MM.1S (cell line): ENCODE data around the gene STXBP6.

Experiments
- DNase-seq: peaks from one replicate; pipeline ENCODE4 v3.0.0-alpha.2; 2015
- H2AFZ ChIP-seq: fragments of 300-600 bp; sonication (generic); 2 replicates; pipeline ENCODE4 v1.6.0; 2016; ENCODE audit warnings: antibody characterized with exemption, low read length
- H3F3A ChIP-seq: fragments of 300-600 bp; sonication (generic); 2 replicates; pipeline ENCODE4 v1.6.1; 2016; ENCODE audit warnings: mild to moderate bottlenecking, antibody characterized with exemption, low read length, moderate library complexity, mixed read lengths; ENCODE audit not compliant: insufficient read depth
- H3K27ac ChIP-seq: fragments of 300-600 bp; sonication (generic); 2 replicates; pipeline ENCODE4 v1.5.1; 2016; ENCODE audit warnings: mild to moderate bottlenecking, low read length
- H3K27me3 ChIP-seq: fragments of 300-600 bp; sonication (generic); replicated peaks from 2 replicates; pipeline ENCODE4 v1.6.0; 2016; ENCODE audit warnings: low read length; ENCODE audit not compliant: insufficient read depth
- H3K36me3 ChIP-seq: fragments of 300-600 bp; sonication (generic); replicated peaks from 2 replicates; pipeline ENCODE4 v1.6.1; 2016; ENCODE audit warnings: mild to moderate bottlenecking, low read length, mixed read lengths; ENCODE audit not compliant: insufficient read depth
- H3K4me1 ChIP-seq: fragments of 300-600 bp; sonication (generic); 2 replicates; pipeline ENCODE4 v1.6.1; 2016; ENCODE audit warnings: low read length, mixed read lengths
- H3K4me2 ChIP-seq: fragments of 300-600 bp; sonication (generic); 2 replicates; pipeline ENCODE4 v1.6.0; 2016; ENCODE audit warnings: low read depth, low read length
- H3K4me3 ChIP-seq: fragments of 300-600 bp; sonication (generic); 2 replicates; pipeline ENCODE4 v1.5.1; 2016; ENCODE audit warnings: low read length, mixed read lengths
- H3K79me2 ChIP-seq: fragments of 300-600 bp; sonication (generic); 2 replicates; pipeline ENCODE4 v1.6.1; 2016; ENCODE audit warnings: mixed run types, low read length, mixed read lengths
- H3K9ac ChIP-seq: fragments of 300-600 bp; sonication (generic); 2 replicates; pipeline ENCODE4 v1.6.1; 2016; ENCODE audit warnings: low read length, mixed read lengths
- H3K9me2 ChIP-seq: fragments of 300-600 bp; sonication (generic); replicated peaks from 2 replicates; pipeline ENCODE4 v1.6.1; 2016; ENCODE audit warnings: mild to moderate bottlenecking, low read length, mixed read lengths; ENCODE audit not compliant: insufficient read depth
- H3K9me3 ChIP-seq: fragments of 300-600 bp; sonication (generic); replicated peaks from 2 replicates; pipeline ENCODE4 v1.6.1; 2016; ENCODE audit warnings: mild to moderate bottlenecking, low read length, mixed read lengths; ENCODE audit not compliant: insufficient read depth
- H4K20me1 ChIP-seq: fragments of 300-600 bp; sonication (generic); 2 replicates; pipeline ENCODE4 v1.6.1; 2016; ENCODE audit warnings: mild to moderate bottlenecking, low read length, moderate library complexity, mixed read lengths; ENCODE audit not compliant: insufficient read depth
- CTCF ChIP-seq: fragments of 300-600 bp; sonication (generic); IDR thresholded peaks from 2 replicates; pipeline ENCODE4 v1.5.1; 2016; ENCODE audit warnings: antibody characterized with exemption, low read length, mixed read lengths
- EZH2 ChIP-seq: fragments of 300-600 bp; sonication (generic); optimal IDR thresholded peaks from 2 replicates; pipeline ENCODE3; 2017; ENCODE audit warnings: low read depth, mild to moderate bottlenecking, antibody characterized with exemption, low read length, mixed read lengths
- EZH2phosphoT487 ChIP-seq: fragments of 300-600 bp; sonication (generic); IDR thresholded peaks from 2 replicates; pipeline ENCODE4 v1.6.1; 2018; ENCODE audit warnings: antibody characterized with exemption, low read length

The STXBP6 gene

GRCh38 chr14:24874514-24875202, 175.3 kb downstream of the STXBP6 start:
- no peaks in the 10 kb centered on the region for H3K4me1 ChIP-seq
- no peaks in the 10 kb centered on the region for H3F3A ChIP-seq
- TF ChIP-seq EZH2phosphoT487 (no peak), EZH2 (no peak), CTCF (no peak)
- no peaks in the 10 kb centered on the region for H3K79me2 ChIP-seq
- DNase-seq = no peak
- no peak overlapping the region for H3K27ac ChIP-seq
- no peaks in the 10 kb centered on the region for H3K27me3 ChIP-seq
- H3K4me2 ChIP-seq = no peak overlapping the region
- no peak overlapping the region for H3K4me3 ChIP-seq
- H3K9me3 ChIP-seq = no peaks in the 10 kb centered on the region
- H2AFZ ChIP-seq = no peak overlapping the region
- no peak overlapping the region for H3K9ac ChIP-seq
- no peaks in the 10 kb centered on the region for H3K9me2 ChIP-seq
- no peaks in the 10 kb centered on the region for H3K36me3 ChIP-seq
- H4K20me1 ChIP-seq = no peaks in the 10 kb centered on the region

- no peaks in the 10 kb centered on the region for H3K4me1 ChIP-seq
- no peak for TF ChIP-seq EZH2phosphoT487
- TF ChIP-seq EZH2 = no peak
- TF ChIP-seq CTCF = no peak
- no peak overlapping the region for H3K27ac ChIP-seq
- H3K9me3 ChIP-seq = no peaks in the 10 kb centered on the region
- no peaks in the 10 kb centered on the region for H3K36me3 ChIP-seq
- no peaks in the 10 kb centered on the region for H3K9me2 ChIP-seq
- no peaks in the 10 kb centered on the region for H3K27me3 ChIP-seq
- no peak overlapping the region for H3K4me3 ChIP-seq
- no peak overlapping the region for H3K9ac ChIP-seq
- H3K4me2 ChIP-seq = no peak overlapping the region
- no peaks in the 10 kb centered on the region for H3F3A ChIP-seq
- H2AFZ ChIP-seq = no peak overlapping the region
- DNase-seq = no peak
- no peaks in the 10 kb centered on the region for H3K79me2 ChIP-seq
- no peaks in the 10 kb centered on the region for H4K20me1 ChIP-seq
Observed at GRCh38 chr14:24873551-24873950, 176.4 kb downstream of the STXBP6 start.

- H3K9me2 ChIP-seq = no peaks in the 10 kb centered on the region
- H3K9ac ChIP-seq = no peak overlapping the region
Observed at GRCh38 chr14:24870949-24871701, 178.8 kb downstream of the STXBP6 start.

More at GRCh38 chr14:24870949-24871701, 178.8 kb downstream of the STXBP6 start:
- no peak for DNase-seq
- Histone ChIP-seq H2AFZ (no peak overlapping the region), H3K9me3 (no peaks in the 10 kb centered on the region), H3F3A (no peaks in the 10 kb centered on the region), H3K79me2 (no peaks in the 10 kb centered on the region), H3K4me2 (no peak overlapping the region), H3K4me1 (no peaks in the 10 kb centered on the region), H3K27me3 (no peaks in the 10 kb centered on the region), H4K20me1 (no peaks in the 10 kb centered on the region), H3K36me3 (no peaks in the 10 kb centered on the region), H3K27ac (no peak overlapping the region), H3K4me3 (no peak overlapping the region)
- TF ChIP-seq CTCF = no peak
- TF ChIP-seq EZH2phosphoT487 = no peak
- TF ChIP-seq EZH2 = no peak
